Adrenal gland (tissue), 12 donors: ENCODE results near the gene MLYCD. TPM values are rescaled to one million over a fixed set of nuclear protein-coding genes. Genes with fewer than 3 reads are reported as not detected.

Experiments used
- DNase-seq, 7 donors: peaks; one replicate each; pipeline ENCODE4 v3.0.0-alpha.2; 2019 to 2020
- H3K27ac ChIP-seq, 5 donors: fragments of 200-600 bp; sonication (generic) in 4 of 5; 1 replicate in 3 of 5; 2 replicates in 2 of 5; pipeline versions ENCODE4 v1.5.1 to v1.8.0; 2016 to 2020; ENCODE audit warnings: mild to moderate bottlenecking in 1 of 5
- H3K27me3 ChIP-seq: fragments of 200-600 bp; 2 replicates; pipeline ENCODE4 v1.8.0; 2021
- H3K36me3 ChIP-seq, 2 donors: fragments of 200-600 bp; replicated peaks in 1 of 2; 1 replicate in 1 of 2; 2 replicates in 1 of 2; pipeline versions ENCODE4 v1.5.1 to v1.8.0; 2018 to 2022
- H3K4me1 ChIP-seq, 2 donors: fragments of 200-600 bp; replicated peaks in 1 of 2; 1 replicate in 1 of 2; 2 replicates in 1 of 2; pipeline versions ENCODE4 v1.5.1 to v1.8.0; 2018 to 2021
- H3K4me3 ChIP-seq, 4 donors: fragments of 200-600 bp; sonication (generic) in 3 of 4; one replicate each; pipeline ENCODE4 v1.5.1; 2016 to 2018
- H3K9me3 ChIP-seq, 3 donors: fragments of 200-600 bp; sonication (generic) in 1 of 3; replicated peaks in 1 of 3; 1 replicate in 2 of 3; 2 replicates in 1 of 3; pipeline versions ENCODE4 v1.5.1 to v1.8.0; 2016 to 2021
- POLR2A ChIP-seq, 2 donors: fragments of 450-650 bp; IDR thresholded peaks; one replicate each; pipeline ENCODE4 v1.6.1; 2017; ENCODE audit warnings: antibody characterized with exemption in 2 of 2, mild to moderate bottlenecking in 2 of 2, moderate library complexity in 1 of 2
- WGBS, 4 donors: extraction: QIAGEN DNeasy Blood & Tissue Kit in 2 of 4; methylation state at CpG; one replicate each; pipeline versions ENCODE4 v1.1.5 to v1.1.7; 2013 to 2017; 5-methylcytosine and 5-hydroxymethylcytosine counted together
- intact Hi-C, 2 donors: fragments of 100-400 bp; cut with DNase I; formaldehyde crosslinking; loops; one replicate each; pipeline versions ENCODE4 v1.14.1 to v1.15.0; 2022 to 2023
- polyA plus RNA-seq, 3 donors: library from polyadenylated mRNA; stranded (reverse); fragments of 200-250 nt in 2 of 3; fragments of 350-450 nt in 1 of 3; fragmentation: Illumina TruSeq in 1 of 3; extraction: RNeasy Lipid Tissue Mini Kit (QIAGEN cat#74804) in 1 of 3; gene quantifications; one replicate each; pipeline ENCODE4 v1.2.3, GENCODE V29; 2013 to 2014
- total RNA-seq, 9 donors: library from RNA; depleted of rRNA in 4 of 9; stranded (reverse); fragments of >200 nt in 4 of 9; fragments of 120-200 nt in 1 of 9; fragmentation: NEBNext Ultra II Directional in 1 of 9; extraction: Animal tissue kit (Norgen Biotek cat#: 25700) in 1 of 9; gene quantifications; one replicate each; pipeline versions ENCODE4 v1.1.0 to v1.2.4, GENCODE V29; 2013 to 2023
- TF ChIP-seq, protein P1 (sequence below), 6 experiments: fragments of 450-650 bp in 4 of 6; fragments of 200-600 bp in 2 of 6; sonication (generic) in 1 of 6; IDR thresholded peaks; 1 replicate in 5 of 6; 2 replicates in 1 of 6; pipeline versions ENCODE4 v1.5.1 to v1.8.0; 2016 to 2021; ENCODE audit warnings: antibody characterized with exemption in 6 of 6, mild to moderate bottlenecking in 2 of 6, moderate library complexity in 1 of 6
- donor health status: healthy with polysubstance abuse.
- donor health status: Bipolar disorder and iron deficiency.
- donor health status: DM: yes; HTN: yes; CAD: no.
- donor health status: DM: no; HTN: no; CAD: no.
- donor health status: DM: no; HTN: no; CAD: no.
- donor health status: DM: yes; HTN: yes; CAD: no.

MLYCD gene
- total and polyA plus RNA-seq, 12 donors, result 3.9 to 16.6 (median 10.2) TPM

DNA sequence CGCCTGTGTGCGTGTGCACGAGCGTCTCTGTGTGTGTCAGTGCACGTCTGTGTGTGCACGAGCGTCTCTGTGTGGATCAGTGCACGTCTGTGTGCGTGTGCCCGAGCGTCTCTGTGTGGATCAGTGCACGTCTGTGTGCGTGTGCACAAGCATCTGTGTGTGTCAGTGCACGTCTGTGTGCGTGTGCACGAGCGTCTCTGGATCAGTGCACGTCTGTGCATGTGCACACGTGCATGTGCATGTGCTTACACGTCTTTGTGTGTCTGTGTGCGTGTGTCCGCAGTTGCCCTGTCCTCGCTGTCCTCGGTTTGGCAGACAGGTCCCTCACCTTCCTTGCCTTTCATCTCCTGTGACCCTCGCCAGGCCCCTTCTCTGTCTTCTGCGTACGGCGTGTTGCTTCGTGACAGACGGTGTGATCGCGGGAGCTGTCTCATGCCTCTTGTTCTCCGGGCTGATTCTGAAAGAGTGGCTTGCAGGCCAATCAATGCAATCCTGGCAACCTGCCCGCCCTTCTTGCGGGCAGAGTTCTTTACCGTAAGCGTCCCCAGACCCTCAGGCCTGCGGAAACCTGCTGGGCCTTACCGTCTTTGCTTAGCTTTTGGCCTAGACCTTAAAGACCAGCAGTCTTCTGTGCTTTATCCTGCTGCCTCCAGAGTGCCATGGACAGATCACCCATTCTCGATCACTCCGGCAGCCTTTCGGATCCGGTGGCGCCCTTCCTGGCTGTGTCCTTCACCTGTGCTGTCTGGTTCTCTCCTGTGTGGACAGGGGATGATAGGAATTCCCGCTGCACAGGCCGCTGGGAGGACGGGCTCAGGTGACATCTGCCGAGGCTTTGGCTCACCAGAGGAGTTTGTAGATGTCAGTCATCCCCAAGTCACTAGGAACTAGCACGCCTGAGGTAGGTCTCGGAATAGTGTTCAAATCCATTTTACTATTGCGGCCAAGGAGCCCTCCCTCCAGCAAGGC lies 18.5 kb downstream of the MLYCD start:
- no peaks in the 10 kb centered on the region for H3K9me3 ChIP-seq
- no peak overlapping the region for H3K4me3 ChIP-seq
- 95 to 97% (median 96%) methylated on average over 33 to 51 of the region's 51 CpGs for WGBS, 4 donors
- TF ChIP-seq, protein P1, sequence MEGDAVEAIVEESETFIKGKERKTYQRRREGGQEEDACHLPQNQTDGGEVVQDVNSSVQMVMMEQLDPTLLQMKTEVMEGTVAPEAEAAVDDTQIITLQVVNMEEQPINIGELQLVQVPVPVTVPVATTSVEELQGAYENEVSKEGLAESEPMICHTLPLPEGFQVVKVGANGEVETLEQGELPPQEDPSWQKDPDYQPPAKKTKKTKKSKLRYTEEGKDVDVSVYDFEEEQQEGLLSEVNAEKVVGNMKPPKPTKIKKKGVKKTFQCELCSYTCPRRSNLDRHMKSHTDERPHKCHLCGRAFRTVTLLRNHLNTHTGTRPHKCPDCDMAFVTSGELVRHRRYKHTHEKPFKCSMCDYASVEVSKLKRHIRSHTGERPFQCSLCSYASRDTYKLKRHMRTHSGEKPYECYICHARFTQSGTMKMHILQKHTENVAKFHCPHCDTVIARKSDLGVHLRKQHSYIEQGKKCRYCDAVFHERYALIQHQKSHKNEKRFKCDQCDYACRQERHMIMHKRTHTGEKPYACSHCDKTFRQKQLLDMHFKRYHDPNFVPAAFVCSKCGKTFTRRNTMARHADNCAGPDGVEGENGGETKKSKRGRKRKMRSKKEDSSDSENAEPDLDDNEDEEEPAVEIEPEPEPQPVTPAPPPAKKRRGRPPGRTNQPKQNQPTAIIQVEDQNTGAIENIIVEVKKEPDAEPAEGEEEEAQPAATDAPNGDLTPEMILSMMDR (IDR thresholded peaks at IDR 0.05), result no peak
- TF ChIP-seq POLR2A (IDR thresholded peaks at IDR 0.05), result no peak
- intact Hi-C loops, result no loop called here
- H3K27ac ChIP-seq, result no peak overlapping the region
- peaks cover 0 to 67% of the 10 kb centered on the region in 2 donors for H3K36me3 ChIP-seq
- no peaks in the 10 kb centered on the region for H3K27me3 ChIP-seq
- DNase-seq, result no peak
- no peaks in the 10 kb centered on the region for H3K4me1 ChIP-seq

DNA sequence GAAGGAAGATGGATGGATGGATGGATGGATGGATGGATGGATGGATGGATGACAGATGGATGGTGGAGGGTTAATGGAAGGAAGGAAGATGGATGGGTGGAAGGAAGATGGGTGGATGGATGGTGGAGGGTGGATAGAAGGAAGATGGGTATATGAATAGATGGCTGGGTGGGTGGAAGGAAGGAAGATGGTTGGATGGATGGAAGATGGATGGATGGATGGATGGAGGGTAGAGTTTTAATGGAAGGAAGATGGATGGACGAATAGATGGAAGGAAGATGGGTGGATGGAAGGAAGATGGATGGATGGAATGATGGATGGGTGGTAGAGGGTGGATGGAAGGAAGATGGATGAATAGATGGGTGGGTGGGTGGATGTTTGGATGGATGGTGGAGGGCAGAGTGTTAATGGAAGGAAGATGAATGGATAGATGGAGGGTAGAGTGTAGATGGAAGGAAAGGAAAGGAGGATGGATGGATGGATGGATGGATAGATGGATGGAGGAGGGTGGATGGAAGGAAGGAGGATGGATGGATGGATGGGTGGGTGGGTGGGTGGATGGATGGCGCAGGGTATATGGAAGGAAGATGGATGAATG lies 22.1 kb downstream of the MLYCD start:
- peaks cover 0 to 32% of the 10 kb centered on the region in 2 donors for H3K36me3 ChIP-seq
- intact Hi-C loops, result loop anchor here in 1 of 2 donors (10.0 kb wide), 1 partner anchor 134 kb away; no protein-coding TSS in a partner anchor
- no peaks in the 10 kb centered on the region for H3K27me3 ChIP-seq
- no peak for DNase-seq
- no peaks in the 10 kb centered on the region for H3K4me1 ChIP-seq
- H3K9me3 ChIP-seq, result no peaks in the 10 kb centered on the region
- 92 to 98% (median 95%) methylated on average over 2 of the region's 2 CpGs for WGBS, 4 donors
- no peak overlapping the region for H3K4me3 ChIP-seq
- TF ChIP-seq, protein P1 (IDR thresholded peaks at IDR 0.05), result no peak
- TF ChIP-seq POLR2A (IDR thresholded peaks at IDR 0.05), result no peak
- H3K27ac ChIP-seq, result no peak overlapping the region

DNA sequence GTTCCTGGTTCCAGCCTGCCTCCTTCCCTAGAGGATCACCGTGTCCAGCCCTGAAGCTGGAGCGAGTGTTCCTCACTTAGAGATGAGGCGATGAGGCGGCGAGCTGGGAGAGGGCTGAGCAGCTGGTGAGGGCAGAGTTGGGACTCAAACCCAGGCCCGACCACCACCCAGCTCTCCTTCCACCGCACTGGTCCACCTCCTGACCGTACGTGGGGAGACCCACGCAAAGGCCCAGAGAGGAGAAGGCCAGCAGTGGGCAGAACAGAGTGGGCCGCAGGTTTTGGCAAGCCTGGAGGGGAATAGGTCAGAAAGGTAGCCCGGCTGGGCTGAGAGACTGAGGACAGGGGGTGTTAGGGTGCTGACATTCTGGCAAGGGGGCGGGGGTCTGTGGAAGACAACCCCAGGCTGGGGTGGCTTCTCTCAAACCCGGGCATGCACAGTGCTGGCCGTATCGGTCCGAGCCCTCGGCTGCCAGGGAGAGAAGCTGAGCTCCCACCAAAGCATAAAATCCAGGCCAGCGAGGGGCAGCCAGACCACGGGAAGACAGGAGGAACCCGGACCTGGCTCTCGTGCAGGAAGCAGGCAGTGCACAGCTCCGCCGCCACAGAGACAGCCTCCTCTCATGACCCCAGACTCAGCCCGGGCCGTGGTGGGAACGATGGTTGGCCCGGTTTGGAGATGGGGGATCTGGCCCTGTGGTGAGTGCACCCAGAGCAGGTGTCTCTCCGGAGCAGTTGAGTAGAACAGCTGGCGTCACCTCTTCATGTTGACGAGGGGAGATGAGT lies 24.9 kb downstream of the MLYCD start:
- no peak overlapping the region for H3K4me3 ChIP-seq
- H3K4me1 ChIP-seq, result peaks cover 3 to 5% of the 10 kb centered on the region in 2 donors
- WGBS, 4 donors, result 88 to 90% (median 90%) methylated on average over 22 to 31 of the region's 31 CpGs
- peaks cover 0 to 13% of the 10 kb centered on the region in 2 donors for H3K36me3 ChIP-seq
- TF ChIP-seq, protein P1 (IDR thresholded peaks at IDR 0.05), result no peak
- TF ChIP-seq POLR2A (IDR thresholded peaks at IDR 0.05), result no peak
- no peak for DNase-seq
- H3K9me3 ChIP-seq, result no peaks in the 10 kb centered on the region
- H3K27ac ChIP-seq, result no peak overlapping the region
- intact Hi-C loops, result loop anchor here in 1 of 2 donors (10.0 kb wide), 1 partner anchor 131 kb away; no protein-coding TSS in a partner anchor
- no peaks in the 10 kb centered on the region for H3K27me3 ChIP-seq
